ENCODE measurements around the gene FILIP1L.

GRCh38 chr3:100086401-100086800, 27.9 kb downstream of the FILIP1L start:
- TF ChIP-seq CTCF (conservative IDR thresholded peaks at IDR 0.05; ENCODE audit: low read depth, low read length), result no peak
- no peak for TF ChIP-seq POLR2A (IDR thresholded peaks at IDR 0.05; ENCODE audit: low read depth, low read length)
- TF ChIP-seq RAD21 (IDR thresholded peaks at IDR 0.05; ENCODE audit: low read length), result no peak
- no peak for TF ChIP-seq CHD1 (IDR thresholded peaks at IDR 0.05; ENCODE audit: low read depth, low read length)
- no peak for TF ChIP-seq ELK1 (IDR thresholded peaks at IDR 0.05; ENCODE audit: borderline replicate concordance, low read depth, low read length)
- TF ChIP-seq MXI1 (IDR thresholded peaks at IDR 0.05; ENCODE audit: borderline replicate concordance, low read depth, low read length), result no peak

Data from IMR-90 (cell line).